Measurements from ENCODE around the gene ZSWIM6.

Gene ZSWIM6

DNA sequence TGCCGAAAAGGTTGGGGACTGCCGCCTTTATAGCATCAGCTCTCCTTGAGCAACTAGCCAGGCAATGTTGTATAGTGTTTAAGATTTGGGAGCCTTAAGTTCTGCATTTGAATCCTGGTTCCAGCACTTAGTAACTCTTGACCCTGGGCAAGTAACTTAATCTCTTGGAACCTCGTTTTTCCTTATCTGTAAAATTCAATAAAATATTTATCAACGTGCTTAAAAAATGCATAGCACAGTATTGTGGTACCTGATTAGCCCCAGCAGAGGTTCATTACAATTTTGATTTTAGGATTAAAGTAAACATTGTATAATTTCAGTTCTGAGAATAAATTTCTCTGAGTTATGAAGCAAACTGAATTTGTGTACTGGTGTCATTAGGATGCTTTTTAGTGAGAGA, 66.4 kb downstream of the ZSWIM6 start:
- no peak overlapping the region for H2AFZ ChIP-seq (ENCODE audit: low read depth, low read length, severe bottlenecking)
- no peaks in the 10 kb centered on the region for H3K79me2 ChIP-seq (ENCODE audit: insufficient read depth, low read length)
- H3K9me3 ChIP-seq (ENCODE audit: insufficient read depth, low read length): no peaks in the 10 kb centered on the region
- no peaks in the 10 kb centered on the region for H3F3A ChIP-seq (ENCODE audit: insufficient read depth)
- no peaks in the 10 kb centered on the region for H3K27me3 ChIP-seq (ENCODE audit: low read length)
- H3K9ac ChIP-seq (ENCODE audit: low read length): no peak overlapping the region
- peaks cover 23% of the 10 kb centered on the region for H4K20me1 ChIP-seq (ENCODE audit: low read depth, low read length)
- no peaks in the 10 kb centered on the region for H3K36me3 ChIP-seq (ENCODE audit: low read length)
- H3K4me2 ChIP-seq (ENCODE audit: low read depth, low read length, poor library complexity, severe bottlenecking): no peak overlapping the region
- H3K4me3 ChIP-seq (ENCODE audit: insufficient read depth, low read length, poor library complexity, severe bottlenecking): no peak overlapping the region
- no peak overlapping the region for H3K27ac ChIP-seq (ENCODE audit: low read depth, low read length)
- TF ChIP-seq EZH2phosphoT487 (conservative IDR thresholded peaks at IDR 0.05; ENCODE audit: low read length): no peak
- TF ChIP-seq CTCF (IDR thresholded peaks at IDR 0.05; ENCODE audit: insufficient read depth, low read length, poor library complexity, severe bottlenecking): no peak
- H3K9me2 ChIP-seq (replicated peaks; ENCODE audit: insufficient read depth, low read length): no peaks in the 10 kb centered on the region

DNA sequence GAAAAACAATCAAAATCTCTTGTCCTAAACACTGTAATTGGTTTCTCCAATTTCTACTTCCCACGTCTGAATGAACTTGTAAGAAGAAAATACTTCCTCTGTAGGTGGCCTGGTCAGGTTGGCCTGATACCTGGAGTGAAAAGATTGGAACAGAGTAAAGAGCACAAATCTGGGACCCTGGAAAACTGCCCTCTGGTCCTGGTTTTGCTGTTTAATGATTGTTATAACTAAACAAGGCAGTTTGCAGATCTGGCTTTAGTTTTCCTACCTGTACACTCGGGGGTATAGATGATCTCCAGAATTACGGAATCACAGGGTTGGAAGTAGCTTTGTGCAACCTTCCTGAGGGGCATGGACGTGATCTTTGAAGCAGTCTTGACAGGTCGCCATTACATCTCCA, 67.6 kb downstream of the ZSWIM6 start:
- H4K20me1 ChIP-seq (ENCODE audit: low read depth, low read length): peaks cover 24% of the 10 kb centered on the region
- no peak overlapping the region for H2AFZ ChIP-seq (ENCODE audit: low read depth, low read length, severe bottlenecking)
- H3K36me3 ChIP-seq (ENCODE audit: low read length): no peaks in the 10 kb centered on the region
- H3K79me2 ChIP-seq (ENCODE audit: insufficient read depth, low read length): no peaks in the 10 kb centered on the region
- no peak overlapping the region for H3K9ac ChIP-seq (ENCODE audit: low read length)
- no peaks in the 10 kb centered on the region for H3K27me3 ChIP-seq (ENCODE audit: low read length)
- no peaks in the 10 kb centered on the region for H3F3A ChIP-seq (ENCODE audit: insufficient read depth)
- H3K27ac ChIP-seq (ENCODE audit: low read depth, low read length): no peak overlapping the region
- H3K9me2 ChIP-seq (replicated peaks; ENCODE audit: insufficient read depth, low read length): no peaks in the 10 kb centered on the region
- TF ChIP-seq CTCF (IDR thresholded peaks at IDR 0.05; ENCODE audit: insufficient read depth, low read length, poor library complexity, severe bottlenecking) (no peak), EZH2phosphoT487 (conservative IDR thresholded peaks at IDR 0.05; ENCODE audit: low read length) (no peak)
- H3K4me3 ChIP-seq (ENCODE audit: insufficient read depth, low read length, poor library complexity, severe bottlenecking): no peak overlapping the region
- no peaks in the 10 kb centered on the region for H3K9me3 ChIP-seq (ENCODE audit: insufficient read depth, low read length)
- H3K4me2 ChIP-seq (ENCODE audit: low read depth, low read length, poor library complexity, severe bottlenecking): no peak overlapping the region

DNA sequence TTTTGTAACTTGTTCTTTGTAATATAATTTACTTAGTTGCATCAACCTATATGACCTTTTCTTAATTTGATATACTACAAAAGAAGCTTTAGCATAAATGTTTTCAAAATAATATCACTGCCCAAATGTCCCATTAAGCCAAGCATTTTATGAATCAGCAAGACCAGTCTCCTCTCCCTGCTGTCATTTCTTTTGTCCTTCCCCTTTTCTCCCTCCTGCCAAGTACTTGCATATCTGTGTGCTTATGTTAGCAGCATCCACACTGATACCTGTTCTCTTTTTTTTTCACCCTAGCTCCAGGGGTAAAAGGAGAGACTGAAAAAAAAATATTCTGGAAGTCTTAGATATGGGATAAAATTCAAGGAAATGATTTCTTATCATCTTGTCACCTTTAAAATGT, 69.7 kb downstream of the ZSWIM6 start:
- TF ChIP-seq CTCF (IDR thresholded peaks at IDR 0.05; ENCODE audit: insufficient read depth, low read length, poor library complexity, severe bottlenecking) (no peak), EZH2phosphoT487 (conservative IDR thresholded peaks at IDR 0.05; ENCODE audit: low read length) (no peak)
- H3K9me3 ChIP-seq (ENCODE audit: insufficient read depth, low read length): no peaks in the 10 kb centered on the region
- no peaks in the 10 kb centered on the region for H3F3A ChIP-seq (ENCODE audit: insufficient read depth)
- no peak overlapping the region for H3K27ac ChIP-seq (ENCODE audit: low read depth, low read length)
- H3K4me3 ChIP-seq (ENCODE audit: insufficient read depth, low read length, poor library complexity, severe bottlenecking): no peak overlapping the region
- no peaks in the 10 kb centered on the region for H3K36me3 ChIP-seq (ENCODE audit: low read length)
- H3K79me2 ChIP-seq (ENCODE audit: insufficient read depth, low read length): no peaks in the 10 kb centered on the region
- no peak overlapping the region for H3K4me2 ChIP-seq (ENCODE audit: low read depth, low read length, poor library complexity, severe bottlenecking)
- no peaks in the 10 kb centered on the region for H3K27me3 ChIP-seq (ENCODE audit: low read length)
- H3K9me2 ChIP-seq (replicated peaks; ENCODE audit: insufficient read depth, low read length): no peaks in the 10 kb centered on the region
- no peak overlapping the region for H2AFZ ChIP-seq (ENCODE audit: low read depth, low read length, severe bottlenecking)
- H3K9ac ChIP-seq (ENCODE audit: low read length): no peak overlapping the region
- H4K20me1 ChIP-seq (ENCODE audit: low read depth, low read length): peaks cover 24% of the 10 kb centered on the region
